ENCODE results near the gene AUH. TPM values are rescaled to one million over a fixed set of nuclear protein-coding genes. Genes with fewer than 3 reads are reported as not detected.

AUH gene
- total and polyA plus RNA-seq, 9 of the 15 experiments (the other 6 are each of a cell fraction or from before 2014, with no cell fraction given) = 3.4 to 29.0 (median 10.1) TPM

DNA sequence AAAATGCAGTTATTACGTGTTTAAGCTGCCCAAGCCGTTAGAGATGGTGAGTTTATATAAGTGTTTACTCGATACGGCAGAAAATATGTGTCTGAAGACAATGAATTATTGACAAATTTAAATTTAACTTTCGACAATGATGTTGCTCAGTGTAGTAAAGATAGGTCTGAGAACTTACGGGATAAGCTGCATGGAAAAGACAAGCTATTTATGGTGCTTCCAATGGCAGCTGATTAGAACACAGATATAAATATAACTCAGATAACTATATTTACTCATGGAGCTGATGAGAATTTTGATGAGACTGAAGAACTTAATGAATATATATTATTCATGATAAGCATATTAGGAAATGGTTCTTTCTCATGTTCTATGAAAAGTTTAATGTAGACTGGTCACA is 139.3 kb downstream of the AUH start:
- Histone ChIP-seq H3K9ac (ENCODE audit: insufficient read depth in 1 of 2, low read depth in 2 of 2, low read length in 2 of 2) (no peak overlapping the region), H3K4me2 (ENCODE audit: insufficient read depth, low read length) (no peak overlapping the region), H3K27me3 (ENCODE audit: control insufficient read depth in 2 of 2, insufficient read depth in 2 of 2, low read length in 2 of 2) (no peaks in the 10 kb centered on the region), H3K27ac (ENCODE audit: extremely low read depth, low read depth, low read length) (no peak overlapping the region), H3K79me2 (ENCODE audit: control insufficient read depth, insufficient read depth, low read length) (no peaks in the 10 kb centered on the region), H3K9me1 (ENCODE audit: control insufficient read depth, insufficient read depth, low read length) (no peaks in the 10 kb centered on the region), H3K4me1 (replicated peaks in 1 of 2; ENCODE audit: control insufficient read depth in 2 of 2, insufficient read depth in 2 of 2, low read length in 2 of 2) (no peaks in the 10 kb centered on the region), H2AFZ (ENCODE audit: low read depth, low read length) (no peak overlapping the region), H3K36me3 (ENCODE audit: control insufficient read depth, insufficient read depth, low read length) (no peaks in the 10 kb centered on the region), H3K9me3 (replicated peaks; ENCODE audit: control insufficient read depth, insufficient read depth, low read depth, low read length) (no peaks in the 10 kb centered on the region), H3K4me3 (no peak overlapping the region), H4K20me1 (replicated peaks; ENCODE audit: control insufficient read depth, insufficient read depth, low read length) (no peaks in the 10 kb centered on the region)
- in situ Hi-C loops (cut with MboI) = no loop called here
- no TSS peak for BruUV-seq (replicated peaks)
- TF ChIP-seq DDX20 (tag; IDR thresholded peaks at IDR 0.05; ENCODE audit: low read depth) (no peak), ZNF766 (CRISPR knock-in tag; conservative IDR thresholded peaks at IDR 0.05) (no peak), ZNF311 (CRISPR knock-in tag; IDR thresholded peaks at IDR 0.05) (no peak), SMARCE1 (IDR thresholded peaks at IDR 0.05) (no peak), RBM34 (IDR thresholded peaks at IDR 0.05; ENCODE audit: borderline replicate concordance, insufficient read depth, low read length) (no peak), ZNF124 (CRISPR knock-in tag; IDR thresholded peaks at IDR 0.05) (no peak), ZNF436 (CRISPR knock-in tag; IDR thresholded peaks at IDR 0.05) (no peak), ZNF212 (CRISPR knock-in tag; IDR thresholded peaks at IDR 0.05) (no peak), ZNF57 (CRISPR knock-in tag; IDR thresholded peaks at IDR 0.05) (no peak)
- TF ChIP-seq, protein P1, sequence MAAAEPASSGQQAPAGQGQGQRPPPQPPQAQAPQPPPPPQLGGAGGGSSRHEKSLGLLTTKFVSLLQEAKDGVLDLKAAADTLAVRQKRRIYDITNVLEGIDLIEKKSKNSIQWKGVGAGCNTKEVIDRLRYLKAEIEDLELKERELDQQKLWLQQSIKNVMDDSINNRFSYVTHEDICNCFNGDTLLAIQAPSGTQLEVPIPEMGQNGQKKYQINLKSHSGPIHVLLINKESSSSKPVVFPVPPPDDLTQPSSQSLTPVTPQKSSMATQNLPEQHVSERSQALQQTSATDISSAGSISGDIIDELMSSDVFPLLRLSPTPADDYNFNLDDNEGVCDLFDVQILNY (CRISPR knock-in tag; IDR thresholded peaks at IDR 0.05) = no peak
- CTCF ChIA-PET (ENCODE audit: low intra/inter-chr PET ratio) = no interaction called here
- 74% methylated on average over 6 of the region's 6 CpGs for WGBS (ENCODE audit: insufficient coverage, low coverage, missing lambda C conversion rate)
- intact Hi-C loops (cut with micrococcal nuclease) = no loop called here
- FAIRE-seq = no peak
- no peak for DNase-seq (ENCODE audit: extremely low read depth in 1 of 4, low spot score in 3 of 4)
- POLR2A ChIA-PET = no interaction called here
- ATAC-seq = no peak

Data from K562 (cell line).